DOHH2 (cell line): Measurements from ENCODE around the gene PTPRN2.

Experiments used
- H3F3A ChIP-seq: fragments of 200-600 bp; sonication (generic), shearing (Covaris generic); 2 replicates; pipeline ENCODE4 v1.6.0; 2016; ENCODE audit warnings: antibody characterized with exemption, mild to moderate bottlenecking; ENCODE audit not compliant: control insufficient read depth, insufficient read depth
- H3K27ac ChIP-seq: fragments of 200-600 bp; sonication (generic); 2 replicates; pipeline ENCODE4 v1.5.1; 2014; ENCODE audit warnings: low read depth, mild to moderate bottlenecking, low read length, moderate library complexity
- H3K27me3 ChIP-seq: fragments of 200-600 bp; sonication (generic); 2 replicates; pipeline ENCODE4 v1.6.1; 2014; ENCODE audit warnings: mild to moderate bottlenecking, low read length, mixed read lengths; ENCODE audit not compliant: control insufficient read depth
- H3K36me3 ChIP-seq: fragments of 200-600 bp; sonication (generic); 2 replicates; pipeline ENCODE4 v1.6.1; 2014; ENCODE audit warnings: mild to moderate bottlenecking, low read length, moderate library complexity, mixed read lengths; ENCODE audit not compliant: control insufficient read depth
- H3K4me1 ChIP-seq: fragments of 200-600 bp; sonication (generic); 2 replicates; pipeline ENCODE4 v1.6.1; 2014; ENCODE audit warnings: mild to moderate bottlenecking, low read length, mixed read lengths; ENCODE audit not compliant: control insufficient read depth
- H3K4me2 ChIP-seq: fragments of 200-600 bp; sonication (generic); 2 replicates; pipeline ENCODE4 v1.6.0; 2014; ENCODE audit warnings: mild to moderate bottlenecking, low read length, moderate library complexity
- H3K4me3 ChIP-seq: fragments of 200-600 bp; sonication (generic); 2 replicates; pipeline ENCODE4 v1.5.1; 2014; ENCODE audit warnings: mild to moderate bottlenecking, low read length, mixed read lengths
- H3K79me2 ChIP-seq: fragments of 200-600 bp; sonication (generic); 2 replicates; pipeline ENCODE4 v1.6.1; 2014; ENCODE audit warnings: mild to moderate bottlenecking, low read length, mixed read lengths; ENCODE audit not compliant: control insufficient read depth
- H3K9me2 ChIP-seq: fragments of 200-600 bp; sonication (generic); replicated peaks from 2 replicates; pipeline ENCODE4 v1.6.1; 2014; ENCODE audit warnings: mild to moderate bottlenecking, low read length, mixed read lengths; ENCODE audit not compliant: control insufficient read depth
- H3K9me3 ChIP-seq: fragments of 200-600 bp; sonication (generic); 2 replicates; pipeline ENCODE4 v1.6.1; 2014; ENCODE audit warnings: antibody characterized with exemption, low read length, mixed read lengths; ENCODE audit not compliant: control insufficient read depth, insufficient read depth
- H4K20me1 ChIP-seq: fragments of 200-600 bp; sonication (generic); 2 replicates; pipeline ENCODE4 v1.6.0; 2014; ENCODE audit warnings: low read depth, mild to moderate bottlenecking, antibody characterized with exemption, low read length, moderate library complexity; ENCODE audit not compliant: control insufficient read depth, insufficient read depth
- EZH2phosphoT487 ChIP-seq: fragments of 200-600 bp; sonication (generic); IDR thresholded peaks from 2 replicates; pipeline ENCODE4 v1.6.1; 2017; ENCODE audit warnings: borderline replicate concordance, mild to moderate bottlenecking, antibody characterized with exemption, low read length, moderate library complexity, mixed read lengths
- TF ChIP-seq, protein P1 (sequence below): fragments of 200-600 bp; sonication (generic); IDR thresholded peaks from one replicate; pipeline ENCODE4 v1.5.1; 2014; ENCODE audit warnings: antibody characterized with exemption, mild to moderate bottlenecking, low read depth, low read length; ENCODE audit not compliant: poor library complexity, severe bottlenecking

PTPRN2 gene

DNA sequence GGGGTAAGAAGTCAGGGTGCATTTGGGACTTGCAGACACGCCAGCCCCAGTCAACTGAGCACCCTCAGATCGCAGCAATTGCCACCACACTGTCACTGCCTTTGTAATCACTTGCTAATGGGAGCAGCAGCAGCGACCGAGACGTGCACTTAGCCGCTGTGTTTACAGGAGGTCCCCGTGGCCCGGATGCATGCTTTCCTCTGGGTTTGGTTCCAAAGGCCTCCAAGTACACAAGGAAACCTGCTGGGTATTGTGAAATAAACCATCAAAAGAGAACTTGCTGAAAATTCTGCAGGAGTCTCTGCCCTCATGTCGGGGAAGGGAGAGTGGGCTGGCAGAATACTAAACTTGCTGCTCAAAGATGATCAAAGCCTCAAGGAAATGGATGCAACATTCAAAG is 909.1 kb downstream of the PTPRN2 start:
- Histone ChIP-seq H3K36me3 (no peaks in the 10 kb centered on the region), H3K9me3 (no peaks in the 10 kb centered on the region), H3K79me2 (no peaks in the 10 kb centered on the region), H3K4me1 (no peaks in the 10 kb centered on the region), H3K4me3 (no peak overlapping the region), H3K27ac (no peak overlapping the region), H3K9me2 (no peaks in the 10 kb centered on the region), H3F3A (no peaks in the 10 kb centered on the region), H3K4me2 (no peak overlapping the region), H3K27me3 (peaks cover 4% of the 10 kb centered on the region; the same call in 1 of the 2 replicates), H4K20me1 (no peaks in the 10 kb centered on the region)
- TF ChIP-seq, protein P1, sequence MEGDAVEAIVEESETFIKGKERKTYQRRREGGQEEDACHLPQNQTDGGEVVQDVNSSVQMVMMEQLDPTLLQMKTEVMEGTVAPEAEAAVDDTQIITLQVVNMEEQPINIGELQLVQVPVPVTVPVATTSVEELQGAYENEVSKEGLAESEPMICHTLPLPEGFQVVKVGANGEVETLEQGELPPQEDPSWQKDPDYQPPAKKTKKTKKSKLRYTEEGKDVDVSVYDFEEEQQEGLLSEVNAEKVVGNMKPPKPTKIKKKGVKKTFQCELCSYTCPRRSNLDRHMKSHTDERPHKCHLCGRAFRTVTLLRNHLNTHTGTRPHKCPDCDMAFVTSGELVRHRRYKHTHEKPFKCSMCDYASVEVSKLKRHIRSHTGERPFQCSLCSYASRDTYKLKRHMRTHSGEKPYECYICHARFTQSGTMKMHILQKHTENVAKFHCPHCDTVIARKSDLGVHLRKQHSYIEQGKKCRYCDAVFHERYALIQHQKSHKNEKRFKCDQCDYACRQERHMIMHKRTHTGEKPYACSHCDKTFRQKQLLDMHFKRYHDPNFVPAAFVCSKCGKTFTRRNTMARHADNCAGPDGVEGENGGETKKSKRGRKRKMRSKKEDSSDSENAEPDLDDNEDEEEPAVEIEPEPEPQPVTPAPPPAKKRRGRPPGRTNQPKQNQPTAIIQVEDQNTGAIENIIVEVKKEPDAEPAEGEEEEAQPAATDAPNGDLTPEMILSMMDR: no peak
- no peak for TF ChIP-seq EZH2phosphoT487

DNA sequence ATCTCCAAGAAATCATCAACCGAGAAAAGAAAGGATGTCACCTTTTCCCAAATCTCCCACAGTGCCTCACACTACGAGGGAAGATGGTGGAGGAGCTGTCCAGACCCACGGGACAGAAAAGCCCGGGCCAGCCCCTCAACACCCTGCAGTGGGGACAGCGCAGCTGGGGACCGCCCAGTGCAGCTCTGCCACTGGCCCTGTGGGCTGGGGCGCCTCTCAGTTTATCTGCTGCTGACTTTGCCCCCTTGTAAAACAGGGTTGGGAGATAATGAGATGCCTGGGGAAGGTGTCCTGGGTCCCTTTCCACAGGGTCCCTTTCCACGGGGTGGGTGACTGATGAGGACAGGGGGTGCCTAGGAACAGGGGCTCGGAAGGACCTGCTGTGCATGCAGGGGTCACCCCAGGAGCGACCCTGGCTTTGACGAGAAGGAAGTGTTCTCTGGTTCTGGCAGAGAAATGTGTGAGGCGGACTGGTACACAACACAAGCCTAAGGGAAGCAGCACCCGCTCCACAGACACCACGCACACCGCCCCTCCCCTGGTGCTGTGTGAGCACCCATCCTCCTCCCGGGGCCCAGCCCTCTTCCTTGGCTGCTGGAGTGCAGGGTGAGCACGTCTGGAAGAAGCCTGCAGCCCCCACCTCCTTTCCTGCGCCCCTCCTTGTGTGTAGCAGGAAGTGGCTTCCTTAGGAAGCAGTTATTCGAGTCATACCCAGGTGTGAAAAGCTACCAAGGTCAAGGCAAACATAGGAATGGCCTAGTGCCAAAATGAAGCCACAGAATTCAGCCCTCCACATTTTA is 911.0 kb downstream of the PTPRN2 start:
- Histone ChIP-seq H3K27ac (no peak overlapping the region), H3K9me2 (no peaks in the 10 kb centered on the region), H3K9me3 (no peaks in the 10 kb centered on the region), H3K79me2 (no peaks in the 10 kb centered on the region), H4K20me1 (no peaks in the 10 kb centered on the region), H3F3A (no peaks in the 10 kb centered on the region), H3K4me3 (no peak overlapping the region), H3K4me1 (no peaks in the 10 kb centered on the region), H3K4me2 (no peak overlapping the region), H3K36me3 (no peaks in the 10 kb centered on the region), H3K27me3 (peaks cover 4% of the 10 kb centered on the region; the same call in 1 of the 2 replicates)
- TF ChIP-seq, protein P1: no peak
- no peak for TF ChIP-seq EZH2phosphoT487

DNA sequence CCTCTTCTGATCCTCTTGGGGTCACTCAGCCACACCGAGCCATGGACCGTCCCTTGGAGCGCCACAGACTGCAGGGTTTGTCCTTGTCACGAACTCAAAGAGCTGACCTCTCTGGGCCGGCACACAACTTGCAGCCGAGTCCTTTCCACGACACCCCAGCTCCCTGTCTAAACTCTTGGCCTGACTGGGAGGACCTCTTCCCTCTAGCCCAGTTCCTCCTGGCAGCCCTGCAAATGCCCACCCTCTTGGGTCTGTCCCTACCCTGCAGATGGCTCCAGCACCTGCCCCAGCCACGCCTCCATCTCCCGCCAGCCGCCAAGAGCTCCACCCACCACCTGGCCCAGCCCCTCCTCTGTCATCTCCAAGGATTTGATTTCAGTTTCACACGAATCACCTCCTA is 911.6 kb downstream of the PTPRN2 start:
- H3K27ac ChIP-seq: no peak overlapping the region
- no peak overlapping the region for H3K4me3 ChIP-seq
- peaks cover 4% of the 10 kb centered on the region; the same call in 1 of the 2 replicates for H3K27me3 ChIP-seq
- H3K9me3 ChIP-seq: no peaks in the 10 kb centered on the region
- H3K36me3 ChIP-seq: no peaks in the 10 kb centered on the region
- no peaks in the 10 kb centered on the region for H3K4me1 ChIP-seq
- no peak overlapping the region for H3K4me2 ChIP-seq
- no peaks in the 10 kb centered on the region for H3K9me2 ChIP-seq
- TF ChIP-seq EZH2phosphoT487: no peak
- TF ChIP-seq, protein P1: no peak
- no peaks in the 10 kb centered on the region for H3F3A ChIP-seq
- H3K79me2 ChIP-seq: no peaks in the 10 kb centered on the region
- no peaks in the 10 kb centered on the region for H4K20me1 ChIP-seq
